ENCODE data around the gene ATXN2. TPM values are rescaled to one million over a fixed set of nuclear protein-coding genes. Genes with fewer than 3 reads are reported as not detected.

The ATXN2 gene
- total and polyA plus RNA-seq, 2 donors from 2014 or later: 27.1 to 56.5 TPM

GRCh38 chr12:111444314-111444924 is 154.7 kb downstream of the ATXN2 start:
- no peaks in the 10 kb centered on the region for H3K9me3 ChIP-seq (ENCODE audit: control insufficient read depth in 2 of 3, insufficient read depth in 1 of 3, low read length in 3 of 3)
- intact Hi-C loops (cut with DNase I): no loop called here
- H3K36me3 ChIP-seq (ENCODE audit: control insufficient read depth in 2 of 3, insufficient read depth in 3 of 3, low read length in 3 of 3): peaks cover 4 to 17% (median 10%) of the 10 kb centered on the region in 3 donors
- TF ChIP-seq CTCF (IDR thresholded peaks at IDR 0.05; ENCODE audit: borderline replicate concordance, extremely low read depth, insufficient read depth): no peak
- H3K27ac ChIP-seq (ENCODE audit: low read depth in 2 of 2, low read length in 2 of 2): peak overlapping the region; percentile 80 to 81
- no peaks in the 10 kb centered on the region for H3K27me3 ChIP-seq (ENCODE audit: control insufficient read depth, insufficient read depth, low read length)
- FAIRE-seq: no peak
- DNase-seq: no peak
- H3K4me3 ChIP-seq (ENCODE audit: low read length in 3 of 3): no peak overlapping the region
- peak overlapping the region in 1 of 3 donors; percentile 63 for H3K9ac ChIP-seq (ENCODE audit: low read length in 3 of 3)
- H3K4me1 ChIP-seq (ENCODE audit: control insufficient read depth in 2 of 3, insufficient read depth in 2 of 3, low read depth in 1 of 3, low read length in 3 of 3): peaks cover 0 to 54% (median 37%) of the 10 kb centered on the region in 3 donors

GRCh38 chr12:111443586-111443985 is 155.5 kb downstream of the ATXN2 start:
- peak in 1 of 5 donors; percentile 20 for DNase-seq
- intact Hi-C loops (cut with DNase I): no loop called here
- no peak for FAIRE-seq
- Histone ChIP-seq H3K4me3 (ENCODE audit: low read length in 3 of 3) (no peak overlapping the region), H3K9ac (ENCODE audit: low read length in 3 of 3) (no peak overlapping the region), H3K9me3 (ENCODE audit: control insufficient read depth in 2 of 3, insufficient read depth in 1 of 3, low read length in 3 of 3) (no peaks in the 10 kb centered on the region), H3K27me3 (ENCODE audit: control insufficient read depth, insufficient read depth, low read length) (no peaks in the 10 kb centered on the region), H3K27ac (ENCODE audit: low read depth in 2 of 2, low read length in 2 of 2) (no peak overlapping the region), H3K4me1 (ENCODE audit: control insufficient read depth in 2 of 3, insufficient read depth in 2 of 3, low read depth in 1 of 3, low read length in 3 of 3) (peaks cover 0 to 53% (median 31%) of the 10 kb centered on the region in 3 donors), H3K36me3 (ENCODE audit: control insufficient read depth in 2 of 3, insufficient read depth in 3 of 3, low read length in 3 of 3) (peaks cover 2 to 15% (median 5%) of the 10 kb centered on the region in 3 donors)
- no peak for TF ChIP-seq CTCF (IDR thresholded peaks at IDR 0.05; ENCODE audit: borderline replicate concordance, extremely low read depth, insufficient read depth)

GRCh38 chr12:111443086-111443485 is 156.0 kb downstream of the ATXN2 start:
- intact Hi-C loops (cut with DNase I): no loop called here
- TF ChIP-seq CTCF (IDR thresholded peaks at IDR 0.05; ENCODE audit: borderline replicate concordance, extremely low read depth, insufficient read depth): no peak
- peak in 1 of 5 donors; percentile 59 for DNase-seq
- Histone ChIP-seq H3K27me3 (ENCODE audit: control insufficient read depth, insufficient read depth, low read length) (no peaks in the 10 kb centered on the region), H3K36me3 (ENCODE audit: control insufficient read depth in 2 of 3, insufficient read depth in 3 of 3, low read length in 3 of 3) (peaks cover 2 to 10% (median 2%) of the 10 kb centered on the region in 3 donors), H3K4me1 (ENCODE audit: control insufficient read depth in 2 of 3, insufficient read depth in 2 of 3, low read depth in 1 of 3, low read length in 3 of 3) (peaks cover 0 to 57% (median 30%) of the 10 kb centered on the region in 3 donors), H3K9me3 (ENCODE audit: control insufficient read depth in 2 of 3, insufficient read depth in 1 of 3, low read length in 3 of 3) (no peaks in the 10 kb centered on the region), H3K9ac (ENCODE audit: low read length in 3 of 3) (no peak overlapping the region), H3K4me3 (ENCODE audit: low read length in 3 of 3) (no peak overlapping the region), H3K27ac (ENCODE audit: low read depth in 2 of 2, low read length in 2 of 2) (peak overlapping the region; percentile 28 to 51)
- FAIRE-seq: no peak
